Fibroblast of peridontal ligament (primary cell): Measurements from ENCODE around the gene DPF1.

Experiments
- DNase-seq: peaks from one replicate; pipeline ENCODE4 v3.0.0-alpha.2; 2010; ENCODE audit errors: extremely low read depth

DPF1 gene

GRCh38 chr19:38197937-38198704 is 25.9 kb downstream of the DPF1 start:
- DNase-seq = no peak

DNA sequence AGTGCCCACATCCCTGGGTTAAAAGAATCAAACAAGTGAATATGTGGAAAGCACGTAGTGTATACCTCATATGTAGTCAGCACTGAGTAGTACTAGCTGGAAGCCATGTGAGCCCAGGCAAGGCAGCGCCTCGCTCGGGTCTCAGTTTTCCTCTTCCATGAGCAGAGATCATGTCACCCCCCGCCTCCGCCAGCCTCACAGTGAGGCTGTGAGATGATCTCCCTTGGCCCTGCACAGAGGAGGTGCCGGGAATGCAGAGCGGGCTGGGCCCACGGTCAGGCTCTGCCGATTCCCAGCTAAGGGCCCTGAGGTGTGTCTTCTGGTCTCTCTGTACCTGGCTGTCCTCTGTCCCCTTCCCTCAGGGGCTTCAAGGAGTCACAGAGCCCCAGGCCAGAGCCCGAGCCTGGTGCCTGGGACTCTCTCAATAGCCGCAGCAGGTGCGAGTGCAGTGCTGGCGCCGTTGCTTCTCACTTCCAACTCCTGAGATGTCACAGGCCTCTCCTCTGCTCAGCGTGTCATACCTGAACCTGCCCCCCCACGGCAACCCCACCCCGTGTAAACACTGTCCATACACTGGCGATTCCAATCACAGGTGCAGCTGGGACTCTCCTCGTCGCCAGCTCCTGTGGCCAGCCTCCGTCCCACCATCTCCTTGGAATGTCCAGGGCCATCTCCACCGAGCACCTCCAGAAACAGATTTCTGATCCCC is 26.9 kb downstream of the DPF1 start:
- DNase-seq = no peak

DNA sequence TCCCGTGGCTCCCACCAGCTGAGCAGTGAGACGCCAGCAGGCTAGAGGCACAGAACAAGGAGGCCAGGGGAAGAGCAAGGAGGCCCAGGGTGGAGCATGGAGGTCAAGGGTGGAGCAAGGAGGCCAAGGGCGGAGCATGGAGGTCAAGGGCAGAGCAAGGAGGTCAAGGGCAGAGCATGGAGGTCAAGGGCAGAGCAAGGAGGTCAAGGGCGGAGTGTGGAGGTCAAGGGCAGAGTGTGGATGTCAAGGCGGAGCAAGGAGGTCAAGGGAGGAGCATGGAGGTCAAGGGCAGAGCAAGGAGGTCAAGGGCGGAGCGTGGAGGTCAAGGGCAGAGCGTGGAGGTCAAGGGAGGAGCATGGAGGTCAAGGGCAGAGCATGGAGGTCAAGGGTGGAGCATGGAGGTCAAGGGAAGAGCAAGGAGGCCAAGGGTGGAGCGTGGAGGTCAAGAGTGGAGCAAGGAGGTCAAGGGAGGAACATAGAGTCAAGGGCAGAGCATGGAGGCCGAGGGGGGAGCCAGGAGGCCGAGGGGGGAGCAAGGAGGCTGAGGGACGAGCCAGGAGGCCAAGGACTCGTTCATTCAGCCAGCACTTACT is 27.7 kb downstream of the DPF1 start:
- DNase-seq = no peak

DNA sequence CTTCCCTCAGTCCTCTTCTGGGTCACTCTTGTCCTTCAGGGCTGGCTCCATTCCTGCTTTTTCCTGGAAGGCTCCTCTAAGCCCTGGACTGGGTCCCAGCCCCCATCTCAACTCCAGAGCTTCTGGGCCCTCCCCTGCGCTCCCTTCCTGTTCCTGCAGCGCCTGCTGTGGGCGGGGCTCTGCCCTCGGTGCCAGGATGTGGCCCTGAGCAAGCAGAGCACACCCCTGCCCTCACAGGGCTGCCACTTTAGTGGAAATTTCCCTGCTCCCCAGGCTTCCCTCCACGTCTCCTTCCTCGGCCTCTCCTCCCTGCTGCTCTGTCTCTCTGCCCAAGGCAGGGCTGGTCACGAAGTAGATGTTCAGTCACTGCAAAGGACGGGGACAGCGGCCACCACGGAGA is 28.8 kb downstream of the DPF1 start:
- no peak for DNase-seq

- DNase-seq = no peak
Observed at GRCh38 chr19:38194061-38194701, 29.8 kb downstream of the DPF1 start.

GRCh38 chr19:38193445-38193844 is 30.6 kb downstream of the DPF1 start:
- DNase-seq = no peak

DNA sequence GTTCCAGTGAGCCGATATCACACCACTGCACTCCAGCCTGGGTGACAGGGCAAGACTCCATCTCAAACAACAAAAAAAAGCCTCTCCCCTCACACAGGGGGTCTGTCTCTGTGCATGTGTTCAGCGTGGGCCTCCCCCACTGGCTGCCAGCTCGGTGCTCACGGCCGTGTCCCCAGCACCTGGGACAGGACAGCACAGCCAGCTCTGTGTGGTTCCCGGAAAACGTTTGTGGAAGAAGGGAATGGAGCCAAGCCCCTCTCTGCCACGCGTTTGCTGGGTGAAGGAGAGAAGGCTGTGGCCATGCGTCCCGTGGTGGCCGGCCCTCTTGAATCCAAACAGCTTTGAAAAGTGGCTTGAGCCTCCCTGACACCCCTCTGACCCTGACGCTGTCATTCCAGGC is 32.3 kb downstream of the DPF1 start:
- DNase-seq = no peak

- DNase-seq = no peak
Observed at GRCh38 chr19:38190793-38191192, 33.2 kb downstream of the DPF1 start.

DNA sequence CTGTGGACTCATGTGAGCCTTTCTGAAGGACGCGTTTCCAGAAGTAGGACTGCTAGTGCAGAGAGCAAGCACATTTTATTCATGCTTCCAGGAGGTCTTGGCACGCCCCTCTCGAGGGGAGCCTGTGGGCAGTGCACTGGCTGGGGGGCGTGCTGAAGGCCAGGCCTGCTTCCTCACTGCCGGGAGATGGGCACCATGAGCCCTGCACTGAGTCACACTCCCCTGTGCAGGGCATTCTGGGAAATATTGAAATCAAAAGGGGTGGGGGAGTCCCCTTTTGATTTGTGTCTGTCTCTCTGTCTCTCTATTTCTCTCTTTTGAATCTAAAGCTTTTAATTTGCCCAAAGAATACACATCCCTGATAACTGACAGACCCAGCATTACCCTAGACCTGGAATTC is 34.0 kb downstream of the DPF1 start:
- DNase-seq = no peak

DNA sequence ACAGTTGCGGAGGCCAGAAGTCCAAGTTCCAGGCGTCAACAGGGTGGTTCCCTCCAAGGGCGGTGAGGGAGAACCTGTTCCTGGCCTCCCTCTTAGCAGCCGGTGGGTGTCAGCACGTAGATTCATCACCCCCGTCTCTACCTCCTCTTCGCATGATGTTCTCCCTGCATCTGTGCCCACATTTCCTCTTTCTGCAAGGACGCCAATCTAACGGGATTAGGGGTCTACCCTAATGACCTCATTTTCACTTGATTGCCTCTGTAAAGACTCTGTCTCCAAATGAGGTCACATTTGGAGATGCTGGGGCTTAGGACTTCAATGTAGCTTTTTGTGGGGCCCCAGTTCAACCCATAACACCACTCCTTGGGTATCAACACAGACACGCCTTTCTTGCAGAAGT is 38.5 kb downstream of the DPF1 start:
- no peak for DNase-seq

DNA sequence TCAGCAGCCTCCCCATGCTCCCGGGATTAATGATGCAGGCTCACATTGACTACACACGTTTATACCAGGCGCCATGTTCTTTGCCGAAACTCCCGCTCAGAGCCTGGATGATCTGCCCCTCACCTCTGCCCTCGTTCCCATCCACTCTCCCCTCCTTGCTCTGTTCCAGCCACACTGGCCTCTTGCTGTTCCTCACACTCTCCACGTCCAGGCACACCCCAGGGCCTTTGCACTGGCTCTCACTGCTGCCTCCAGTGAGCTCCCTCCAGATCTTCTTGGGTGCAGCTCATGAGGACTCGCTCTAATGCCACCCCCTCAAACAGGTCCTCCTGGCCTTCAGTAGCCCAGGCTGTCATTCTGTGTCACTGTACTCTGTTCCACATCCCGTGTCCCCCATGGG is 39.2 kb downstream of the DPF1 start:
- DNase-seq = no peak

- DNase-seq = peak; percentile 13
Observed at GRCh38 chr19:38183251-38183897, 40.6 kb downstream of the DPF1 start.

DNA sequence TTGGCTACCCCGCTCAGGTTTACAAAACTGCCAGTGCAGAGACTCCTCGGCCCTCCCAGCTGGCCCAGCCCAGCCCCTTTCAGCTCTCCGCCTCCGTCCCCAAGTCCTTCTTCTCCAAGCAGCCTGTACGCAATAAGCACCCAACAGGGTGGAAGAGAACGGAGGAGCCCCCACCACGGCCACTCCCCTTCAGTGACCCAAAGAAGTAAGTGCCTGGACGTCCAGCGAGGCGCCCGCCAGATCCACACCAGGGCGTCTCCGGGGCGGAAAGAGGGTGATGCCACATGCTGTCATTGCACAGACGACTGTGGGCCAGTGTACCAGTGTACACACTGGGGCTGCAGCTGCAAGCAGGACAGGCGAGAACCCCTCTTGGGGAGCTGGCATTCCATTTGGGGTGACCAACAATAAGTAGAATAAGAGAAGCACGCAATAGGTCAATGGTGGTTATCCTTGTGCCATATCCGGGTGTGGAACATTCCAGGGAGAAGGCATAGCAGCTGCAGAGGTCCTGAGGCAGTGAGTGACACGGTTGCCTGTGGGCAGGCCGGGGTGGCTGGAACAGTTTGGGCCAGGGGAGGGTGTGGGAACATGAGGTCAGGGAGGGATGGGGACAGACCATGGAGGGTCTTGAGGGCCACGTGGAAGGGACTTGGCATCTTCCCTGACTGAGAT is 41.3 kb downstream of the DPF1 start:
- no peak for DNase-seq

DNA sequence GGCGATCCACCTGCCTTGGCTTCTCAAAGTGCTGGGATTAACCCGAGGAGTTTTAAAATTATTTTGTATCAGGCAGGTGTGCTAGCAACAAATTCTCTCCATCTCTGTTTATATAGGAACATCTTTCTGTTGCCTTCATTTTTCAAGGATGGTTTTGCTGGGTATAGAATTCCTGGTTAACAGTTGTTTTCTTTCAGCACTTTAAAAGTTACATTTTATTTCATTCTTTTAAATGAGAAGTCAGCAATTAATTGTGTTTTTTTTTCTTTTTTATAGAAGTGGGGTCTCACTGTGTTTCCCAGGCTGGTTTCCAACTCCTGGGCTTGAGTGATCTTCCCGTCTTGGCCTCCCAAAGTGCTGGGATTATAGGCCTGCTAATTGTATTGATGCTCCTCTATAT is 44.0 kb downstream of the DPF1 start:
- no peak for DNase-seq

- no peak for DNase-seq
Observed at GRCh38 chr19:38175422-38175821, 48.6 kb downstream of the DPF1 start.

GRCh38 chr19:38173291-38174041 is 50.6 kb downstream of the DPF1 start:
- no peak for DNase-seq

DNA sequence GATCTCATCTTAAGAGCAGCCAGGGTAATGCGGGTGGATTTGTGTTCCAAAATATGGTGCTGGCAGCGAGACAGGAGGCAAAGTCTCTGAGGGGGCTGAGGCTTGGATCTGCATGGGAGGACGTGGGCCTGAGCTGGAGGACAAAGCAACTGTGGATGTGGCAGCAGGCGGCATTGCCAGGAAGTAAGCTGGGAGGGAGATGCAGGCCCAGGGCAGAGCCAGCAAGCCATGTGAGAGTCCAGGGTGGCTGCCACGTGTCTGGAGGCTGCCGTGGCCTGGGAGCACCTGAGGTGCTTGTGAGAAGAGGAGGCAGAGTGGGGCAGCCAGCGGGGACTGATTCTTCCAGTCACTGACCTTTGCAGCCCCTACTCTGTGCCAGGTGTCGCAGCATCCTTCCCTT is 52.0 kb downstream of the DPF1 start:
- DNase-seq = no peak

DNA sequence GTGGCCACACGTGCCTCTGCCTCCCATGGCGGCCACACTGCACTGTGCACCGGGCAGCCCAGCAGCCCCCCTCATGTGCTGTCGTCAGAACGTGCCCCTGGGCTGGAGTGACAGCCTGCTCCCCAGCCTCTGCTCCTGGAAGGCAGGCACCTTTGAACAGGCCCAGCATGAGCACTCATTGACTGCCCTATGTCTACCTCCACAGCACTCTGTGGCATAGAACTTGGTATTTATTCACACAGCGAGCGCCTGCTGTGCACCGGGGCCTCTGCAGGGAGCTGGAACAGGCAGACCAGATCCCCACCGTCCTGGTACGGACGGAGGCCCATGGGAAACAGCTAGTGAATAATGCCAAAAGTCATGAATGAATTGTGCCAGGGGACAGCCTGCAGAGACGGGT is 53.7 kb downstream of the DPF1 start:
- DNase-seq = no peak

DNA sequence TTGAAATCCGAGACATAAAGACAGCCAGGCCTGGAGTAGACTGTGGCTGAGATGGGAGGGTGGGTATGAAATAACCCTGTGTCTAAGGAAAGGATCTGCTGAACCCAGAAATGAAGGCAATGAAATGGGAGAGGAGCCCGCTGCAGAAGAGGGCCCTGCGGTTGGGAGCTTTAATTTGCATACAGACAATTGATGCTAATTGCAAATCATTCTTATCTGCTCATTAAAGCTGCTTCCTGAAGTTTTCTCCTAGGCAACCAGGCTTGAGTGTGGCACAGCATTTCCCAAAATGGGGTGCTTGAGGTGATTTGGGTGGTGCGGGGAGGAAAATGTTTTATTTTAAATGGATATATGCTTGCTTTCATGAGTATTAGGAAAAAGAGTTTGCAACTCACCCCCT is 55.4 kb downstream of the DPF1 start:
- no peak for DNase-seq

DNA sequence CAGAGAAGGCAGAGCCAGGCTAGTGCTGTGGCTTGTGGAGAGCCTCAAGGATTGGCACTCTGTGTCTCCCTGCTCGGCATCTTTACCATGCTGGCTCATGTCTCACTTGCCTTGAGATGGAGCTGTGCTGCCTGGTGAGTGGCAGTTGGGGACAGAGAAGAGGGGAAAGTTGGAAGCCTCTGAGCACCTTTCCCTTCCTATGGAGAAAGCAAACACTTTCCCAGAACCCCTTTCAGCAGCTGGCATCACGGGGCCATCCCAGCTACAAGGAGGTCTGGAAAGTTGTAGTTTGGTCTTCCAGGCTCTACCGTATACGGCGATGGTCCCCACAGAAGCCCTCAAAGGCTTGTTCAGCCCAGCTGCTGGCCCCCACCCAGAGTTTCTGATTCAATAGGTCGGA is 58.7 kb downstream of the DPF1 start:
- DNase-seq = no peak

GRCh38 chr19:38164526-38164925 is 59.5 kb downstream of the DPF1 start:
- no peak for DNase-seq
